LNCaP clone FGC (cell line): ENCODE results near the gene SLC23A3.

Experiments used
- DNase-seq: peaks from one replicate; pipeline ENCODE4 v3.0.0-alpha.2; 2011; ENCODE audit warnings: low read depth
- H3K4me3 ChIP-seq: 2 replicates; pipeline ENCODE4 v1.5.1; 2011; ENCODE audit warnings: mild to moderate bottlenecking, low read depth, low read length, control low read depth
- CTCF ChIP-seq: IDR thresholded peaks from 2 replicates; pipeline ENCODE4 v1.5.1; 2012; ENCODE audit warnings: mild to moderate bottlenecking; ENCODE audit not compliant: control insufficient read depth, insufficient read depth; ENCODE audit errors: extremely low read depth

Gene SLC23A3

GRCh38 chr2:219199470-219200211 lies 29.8 kb upstream of the SLC23A3 start:
- no peak for TF ChIP-seq CTCF
- H3K4me3 ChIP-seq: no peak overlapping the region
- DNase-seq: no peak

- TF ChIP-seq CTCF: no peak
- no peak for DNase-seq
- H3K4me3 ChIP-seq: no peak overlapping the region
Observed at GRCh38 chr2:219198974-219199373, 29.1 kb upstream of the SLC23A3 start.

- H3K4me3 ChIP-seq: no peak overlapping the region
- TF ChIP-seq CTCF: no peak
- DNase-seq: no peak
Observed at GRCh38 chr2:219197388-219197787, 27.6 kb upstream of the SLC23A3 start.

GRCh38 chr2:219186754-219187456 lies 17.1 kb upstream of the SLC23A3 start:
- DNase-seq: no peak

GRCh38 chr2:219184121-219184520 lies 14.3 kb upstream of the SLC23A3 start:
- H3K4me3 ChIP-seq: no peak overlapping the region
- no peak for DNase-seq
- TF ChIP-seq CTCF: no peak

More at GRCh38 chr2:219186754-219187456, 17.1 kb upstream of the SLC23A3 start:
- no peak for TF ChIP-seq CTCF
- no peak overlapping the region for H3K4me3 ChIP-seq

- no peak for DNase-seq
- no peak overlapping the region for H3K4me3 ChIP-seq
- TF ChIP-seq CTCF: no peak
Observed at GRCh38 chr2:219183151-219183772, 13.4 kb upstream of the SLC23A3 start.
